OCI-LY1 (cell line): ENCODE data around the gene CRTAC1.

ENCODE experiments used
- EZH2 ChIP-seq: fragments of 200-600 bp; sonication (generic), shearing (Covaris generic); IDR thresholded peaks from 2 replicates; pipeline ENCODE4 v1.8.0; 2017; ENCODE audit warnings: borderline replicate concordance, mixed run types, mild to moderate bottlenecking, antibody characterized with exemption, low read length, moderate library complexity, mixed read lengths
- TF ChIP-seq, protein P1 (sequence below): fragments of 200-600 bp; sonication (generic), shearing (Covaris generic); IDR thresholded peaks from 2 replicates; pipeline ENCODE4 v1.5.1; 2017; ENCODE audit warnings: mild to moderate bottlenecking, antibody characterized with exemption, low read length, moderate library complexity, mixed read lengths

DNA sequence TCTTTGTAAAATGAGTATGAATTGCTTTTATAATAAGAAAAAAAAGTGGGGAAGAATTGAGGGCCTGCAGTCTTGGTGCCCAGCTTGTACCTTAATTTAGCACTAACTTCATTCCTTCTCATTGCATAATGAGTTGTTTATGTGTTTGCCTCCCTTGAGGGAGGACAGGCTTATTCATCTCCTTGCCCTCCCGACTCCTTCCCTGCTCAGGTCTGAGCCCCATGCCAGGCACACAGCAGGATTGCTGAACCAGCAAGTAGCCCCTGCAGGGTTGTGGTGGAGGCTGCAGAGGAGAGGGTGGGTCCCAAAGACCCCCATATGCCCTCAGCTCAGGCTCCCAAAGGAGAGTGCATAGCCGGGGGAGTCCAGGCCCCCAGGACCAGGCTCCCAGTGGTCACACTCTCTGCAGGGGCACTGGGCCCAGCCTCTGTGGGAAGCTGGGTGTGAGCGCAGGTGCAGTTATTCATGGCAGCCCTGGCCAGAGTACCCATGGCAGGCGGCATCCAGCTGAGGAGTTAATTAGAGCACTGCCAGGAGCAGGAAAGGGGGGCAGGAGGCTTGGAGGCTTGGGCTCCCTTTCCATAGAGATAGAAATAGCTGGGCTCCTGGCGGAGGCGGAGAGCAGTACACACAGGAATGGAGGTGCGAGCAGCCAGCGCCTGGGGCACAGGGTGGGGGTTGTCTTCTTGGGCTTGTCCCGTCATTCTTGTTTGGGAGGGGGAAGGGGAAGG, 208.9 kb downstream of the CRTAC1 start:
- TF ChIP-seq, protein P1, sequence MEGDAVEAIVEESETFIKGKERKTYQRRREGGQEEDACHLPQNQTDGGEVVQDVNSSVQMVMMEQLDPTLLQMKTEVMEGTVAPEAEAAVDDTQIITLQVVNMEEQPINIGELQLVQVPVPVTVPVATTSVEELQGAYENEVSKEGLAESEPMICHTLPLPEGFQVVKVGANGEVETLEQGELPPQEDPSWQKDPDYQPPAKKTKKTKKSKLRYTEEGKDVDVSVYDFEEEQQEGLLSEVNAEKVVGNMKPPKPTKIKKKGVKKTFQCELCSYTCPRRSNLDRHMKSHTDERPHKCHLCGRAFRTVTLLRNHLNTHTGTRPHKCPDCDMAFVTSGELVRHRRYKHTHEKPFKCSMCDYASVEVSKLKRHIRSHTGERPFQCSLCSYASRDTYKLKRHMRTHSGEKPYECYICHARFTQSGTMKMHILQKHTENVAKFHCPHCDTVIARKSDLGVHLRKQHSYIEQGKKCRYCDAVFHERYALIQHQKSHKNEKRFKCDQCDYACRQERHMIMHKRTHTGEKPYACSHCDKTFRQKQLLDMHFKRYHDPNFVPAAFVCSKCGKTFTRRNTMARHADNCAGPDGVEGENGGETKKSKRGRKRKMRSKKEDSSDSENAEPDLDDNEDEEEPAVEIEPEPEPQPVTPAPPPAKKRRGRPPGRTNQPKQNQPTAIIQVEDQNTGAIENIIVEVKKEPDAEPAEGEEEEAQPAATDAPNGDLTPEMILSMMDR: no peak
- no peak for TF ChIP-seq EZH2
